GM12878 (cell line): ENCODE data around the gene LIMS2. TPM values are rescaled to one million over a fixed set of nuclear protein-coding genes. Genes with fewer than 3 reads are reported as not detected.

Experiments
- ATAC-seq: fragments of 200-7000 bp; cut with Tn5 transposase; 3 replicates; pipeline ENCODE4 v1.9.1; 2020; ENCODE audit warnings: mild to moderate bottlenecking, moderate library complexity
- BruUV-seq: library from RNA; stranded (reverse); fragments of 400-500 nt; replicated peaks from 2 replicates; lab custom pipeline; 2021; lab: Mats Ljungman, UMichigan
- CTCF ChIA-PET: fragments of 300-600 bp; sonication (Branson Sonifier 250); formaldehyde crosslinking; extraction: SDS; loops from one replicate; lab custom pipeline; 2021; ENCODE audit warnings: inconsistent platforms; lab: Yijun Ruan, JAX
- POLR2A ChIA-PET: fragments of 350-600 bp; formaldehyde crosslinking; extraction: SDS; loops from one replicate; lab custom pipeline; 2021; ENCODE audit warnings: inconsistent platforms; lab: Charles Lee
- RAD21 ChIA-PET: fragments of 300-600 bp; sonication (Branson Sonifier 250); formaldehyde crosslinking; loops from one replicate; lab custom pipeline; 2023; ENCODE audit warnings: antibody characterized with exemption; ENCODE audit not compliant: unreplicated experiment; lab: Charles Lee
- SMC1A ChIA-PET: fragments of 300-600 bp; sonication (Branson Sonifier 250); formaldehyde crosslinking; loops from one replicate; lab custom pipeline; 2023; ENCODE audit not compliant: unreplicated experiment, uncharacterized antibody; lab: Charles Lee
- DNase-seq: peaks from one replicate; pipeline ENCODE4 v3.0.0-alpha.2; 2011; ENCODE audit warnings: low read depth, low spot score
- FAIRE-seq: peaks from 3 replicates; lab custom pipeline; 2011; peaks lifted over from hg19 to GRCh38; lab: Jason Lieb, UNC
- H2AFZ ChIP-seq: 2 replicates; pipeline ENCODE4 v1.6.0; 2011; ENCODE audit warnings: low read depth, low read length, control low read depth; ENCODE audit not compliant: control insufficient read depth
- H3K27ac ChIP-seq: 2 replicates; pipeline ENCODE4 v1.5.1; 2011; ENCODE audit warnings: control low read depth; ENCODE audit not compliant: control insufficient read depth, insufficient read depth
- H3K27me3 ChIP-seq, 2 experiments: replicated peaks in 1 of 2; 2 replicates each; pipeline versions ENCODE4 v1.6.0 to v1.6.1; 2011; ENCODE audit warnings: low read length in 1 of 2; ENCODE audit not compliant: control insufficient read depth in 2 of 2, insufficient read depth in 2 of 2
- H3K36me3 ChIP-seq, 2 experiments: 2 replicates each; pipeline ENCODE4 v1.5.1; 2011; ENCODE audit warnings: low read length in 1 of 2; ENCODE audit not compliant: control insufficient read depth in 2 of 2, insufficient read depth in 2 of 2
- H3K4me1 ChIP-seq: 2 replicates; pipeline ENCODE4 v1.6.1; 2011; ENCODE audit warnings: mild to moderate bottlenecking, low read length, moderate library complexity, mixed read lengths; ENCODE audit not compliant: control insufficient read depth, insufficient read depth
- H3K4me2 ChIP-seq: 2 replicates; pipeline ENCODE4 v1.6.0; 2011; ENCODE audit warnings: control low read depth; ENCODE audit not compliant: control insufficient read depth, insufficient read depth
- H3K4me3 ChIP-seq: fragments of 200-600 bp; sonication (generic); 2 replicates; pipeline ENCODE4 v1.5.1; 2016
- H3K79me2 ChIP-seq: 2 replicates; pipeline ENCODE4 v1.6.0; 2011; ENCODE audit warnings: low read length; ENCODE audit not compliant: control insufficient read depth, insufficient read depth
- H3K9ac ChIP-seq: 2 replicates; pipeline ENCODE4 v1.8.0; 2011; ENCODE audit warnings: low read length, control low read depth, mixed read lengths; ENCODE audit not compliant: control insufficient read depth, insufficient read depth
- H3K9me3 ChIP-seq: replicated peaks from 3 replicates; pipeline ENCODE4 v1.5.1; 2011; ENCODE audit warnings: mild to moderate bottlenecking, low read length; ENCODE audit not compliant: control insufficient read depth, insufficient read depth
- H4K20me1 ChIP-seq: 2 replicates; pipeline ENCODE4 v1.6.0; 2011; ENCODE audit not compliant: control insufficient read depth, insufficient read depth
- CHD2 ChIP-seq: IDR thresholded peaks from 2 replicates; pipeline ENCODE4 v1.6.1; 2011; ENCODE audit warnings: low read depth, low read length, improper control_type of control experiment, borderline replicate concordance
- MEF2B ChIP-seq: fragments of 450-650 bp; IDR thresholded peaks from 2 replicates; pipeline ENCODE4 v1.6.1; 2018; ENCODE audit warnings: mild to moderate bottlenecking, moderate library complexity; ENCODE audit not compliant: partially characterized antibody, poor library complexity, severe bottlenecking
- RAD21 ChIP-seq: IDR thresholded peaks from 2 replicates; pipeline ENCODE4 v1.6.1; 2011; ENCODE audit warnings: mild to moderate bottlenecking, low read depth, low read length, moderate library complexity; ENCODE audit not compliant: insufficient read depth
- TAF1 ChIP-seq: IDR thresholded peaks from 2 replicates; pipeline ENCODE4 v1.6.1; 2011; ENCODE audit warnings: mild to moderate bottlenecking, low read depth, low read length, borderline replicate concordance
- TCF7 ChIP-seq: IDR thresholded peaks from 2 replicates; pipeline ENCODE4 v1.6.1; 2014; ENCODE audit warnings: antibody characterized with exemption, borderline replicate concordance
- YBX1 ChIP-seq: fragments of 450-650 bp; IDR thresholded peaks from 2 replicates; pipeline ENCODE4 v1.6.1; 2016; ENCODE audit warnings: antibody characterized with exemption
- ZBED1 ChIP-seq: IDR thresholded peaks from 2 replicates; pipeline ENCODE4 v1.6.1; 2016; ENCODE audit warnings: borderline replicate concordance
- WGBS: methylation state at CpG from one replicate; pipeline ENCODE4 v1.1.6; 2016; ENCODE audit warnings: low lambda C conversion rate; ENCODE audit not compliant: insufficient replicate concordance, insufficient coverage; ENCODE audit errors: missing lambda C conversion rate; 5-methylcytosine and 5-hydroxymethylcytosine counted together
- in situ Hi-C: fragments of 300-500 bp; cut with MboI; formaldehyde crosslinking; loops from 9 replicates; pipeline ENCODE4 v1.14.3; 2018; ENCODE audit warnings: mixed read lengths
- intact Hi-C: fragments of 100-400 bp; cut with micrococcal nuclease; formaldehyde crosslinking; loops from one replicate; pipeline ENCODE4 v1.14.2; 2022; ENCODE audit not compliant: unreplicated experiment
- polyA plus RNA-seq, 11 experiments: library from polyadenylated mRNA; depleted of rRNA in 4 of 11; unstranded in 6 of 11; stranded (reverse) in 5 of 11; fragments of >200 nt; fragmentation: Nextera tagmentation in 4 of 11; fragmentation: Illumina TruSeq in 1 of 11; extraction: Ambion mirVana in 4 of 11; extraction: Trizol in 1 of 11; gene quantifications; 1 replicate in 1 of 11; 2 replicates in 10 of 11; pipeline versions ENCODE4 v1.2.1 to v1.2.3, GENCODE V29; 2011 to 2016; ENCODE audit warnings: inconsistent platforms in 2 of 11, missing spikeins in 2 of 11, low read depth in 1 of 11
- total RNA-seq, 4 experiments: library from RNA; depleted of rRNA in 3 of 4; stranded (reverse); fragments of >200 nt in 3 of 4; fragmentation: Illumina TruSeq in 1 of 4; extraction: Trizol in 1 of 4; gene quantifications; 2 replicates each; pipeline versions ENCODE4 v1.2.1 to v1.2.3, GENCODE V29; 2013 to 2021
- TF ChIP-seq, protein P1 (sequence below): fragments of 450-650 bp; formaldehyde crosslinking; IDR thresholded peaks from 2 replicates; pipeline ENCODE4 v1.4.0; 2020; ENCODE audit warnings: mild to moderate bottlenecking, moderate library complexity
- TF ChIP-seq, protein P2 (sequence below): fragments of 450-650 bp; IDR thresholded peaks from 2 replicates; pipeline ENCODE4 v1.6.1; 2018; ENCODE audit warnings: borderline replicate concordance, mild to moderate bottlenecking; ENCODE audit not compliant: partially characterized antibody
- TF ChIP-seq, protein P3 (sequence below): fragments of 450-650 bp; IDR thresholded peaks from 2 replicates; pipeline ENCODE4 v1.6.1; 2017; ENCODE audit warnings: mild to moderate bottlenecking, low read depth, inconsistent platforms; ENCODE audit not compliant: poor library complexity, severe bottlenecking
- TF ChIP-seq, protein P4 (sequence below): IDR thresholded peaks from 2 replicates; pipeline ENCODE4 v1.6.1; 2011; ENCODE audit warnings: low read depth, mild to moderate bottlenecking, low read length, moderate library complexity, borderline replicate concordance; ENCODE audit errors: extremely low read depth

Gene LIMS2
- total and polyA plus RNA-seq, 10 of the 15 experiments (the other 5 are each of a cell fraction or from before 2014, with no cell fraction given), result 0.06 to 0.81 (median 0.16) TPM; not detected in 2

DNA sequence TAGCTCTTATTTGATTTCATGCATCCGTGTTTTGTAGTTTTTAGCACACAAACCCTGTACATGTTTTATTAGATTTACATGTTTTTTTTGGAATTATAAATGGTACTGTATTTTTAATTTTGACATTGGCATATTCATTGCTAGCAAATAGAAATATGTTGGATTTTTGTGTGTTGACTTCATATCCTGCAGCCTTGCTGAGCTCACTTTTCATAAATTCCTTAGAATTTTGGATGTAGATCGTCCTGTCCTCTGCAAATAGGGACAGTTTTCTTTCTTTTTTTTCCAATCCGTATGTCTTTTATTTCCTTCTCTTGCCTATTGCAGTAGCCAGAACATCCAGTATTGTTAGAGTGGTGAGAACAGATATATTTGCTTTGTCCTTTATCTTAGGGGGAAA lies 76.1 kb downstream of the LIMS2 start:
- intact Hi-C loops (loop anchor here (5.0 kb wide), 1 partner anchor 38 kb away; no protein-coding TSS in a partner anchor), in situ Hi-C loops (no loop called here)
- no peak overlapping the region for H3K9ac ChIP-seq
- H2AFZ ChIP-seq, result no peak overlapping the region
- ChIA-PET RAD21 (no interaction called here), POLR2A (no interaction called here), SMC1A (interaction anchor here (1.3 to 1.6 kb wide), 2 partner anchors 13 to 51 kb away, joined by 4 read pairs; no protein-coding TSS in a partner anchor), CTCF (interaction anchor here (1.2 to 2.2 kb wide), 2 partner anchors 8 kb away, joined by 3 to 10 read pairs; no protein-coding TSS in a partner anchor)
- 81% methylated on average over 3 of the region's 3 CpGs for WGBS
- no peak overlapping the region for H3K4me2 ChIP-seq
- no peak overlapping the region for H3K4me3 ChIP-seq
- no peaks in the 10 kb centered on the region for H3K4me1 ChIP-seq
- H3K9me3 ChIP-seq, result peaks cover 7% of the 10 kb centered on the region
- ATAC-seq (no peak), FAIRE-seq (no peak), DNase-seq (no peak)
- BruUV-seq, result no TSS peak
- TF ChIP-seq, protein P1, sequence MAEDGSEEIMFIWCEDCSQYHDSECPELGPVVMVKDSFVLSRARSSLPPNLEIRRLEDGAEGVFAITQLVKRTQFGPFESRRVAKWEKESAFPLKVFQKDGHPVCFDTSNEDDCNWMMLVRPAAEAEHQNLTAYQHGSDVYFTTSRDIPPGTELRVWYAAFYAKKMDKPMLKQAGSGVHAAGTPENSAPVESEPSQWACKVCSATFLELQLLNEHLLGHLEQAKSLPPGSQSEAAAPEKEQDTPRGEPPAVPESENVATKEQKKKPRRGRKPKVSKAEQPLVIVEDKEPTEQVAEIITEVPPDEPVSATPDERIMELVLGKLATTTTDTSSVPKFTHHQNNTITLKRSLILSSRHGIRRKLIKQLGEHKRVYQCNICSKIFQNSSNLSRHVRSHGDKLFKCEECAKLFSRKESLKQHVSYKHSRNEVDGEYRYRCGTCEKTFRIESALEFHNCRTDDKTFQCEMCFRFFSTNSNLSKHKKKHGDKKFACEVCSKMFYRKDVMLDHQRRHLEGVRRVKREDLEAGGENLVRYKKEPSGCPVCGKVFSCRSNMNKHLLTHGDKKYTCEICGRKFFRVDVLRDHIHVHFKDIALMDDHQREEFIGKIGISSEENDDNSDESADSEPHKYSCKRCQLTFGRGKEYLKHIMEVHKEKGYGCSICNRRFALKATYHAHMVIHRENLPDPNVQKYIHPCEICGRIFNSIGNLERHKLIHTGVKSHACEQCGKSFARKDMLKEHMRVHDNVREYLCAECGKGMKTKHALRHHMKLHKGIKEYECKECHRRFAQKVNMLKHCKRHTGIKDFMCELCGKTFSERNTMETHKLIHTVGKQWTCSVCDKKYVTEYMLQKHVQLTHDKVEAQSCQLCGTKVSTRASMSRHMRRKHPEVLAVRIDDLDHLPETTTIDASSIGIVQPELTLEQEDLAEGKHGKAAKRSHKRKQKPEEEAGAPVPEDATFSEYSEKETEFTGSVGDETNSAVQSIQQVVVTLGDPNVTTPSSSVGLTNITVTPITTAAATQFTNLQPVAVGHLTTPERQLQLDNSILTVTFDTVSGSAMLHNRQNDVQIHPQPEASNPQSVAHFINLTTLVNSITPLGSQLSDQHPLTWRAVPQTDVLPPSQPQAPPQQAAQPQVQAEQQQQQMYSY (CRISPR knock-in tag), result no peak
- TF ChIP-seq, protein P2, sequence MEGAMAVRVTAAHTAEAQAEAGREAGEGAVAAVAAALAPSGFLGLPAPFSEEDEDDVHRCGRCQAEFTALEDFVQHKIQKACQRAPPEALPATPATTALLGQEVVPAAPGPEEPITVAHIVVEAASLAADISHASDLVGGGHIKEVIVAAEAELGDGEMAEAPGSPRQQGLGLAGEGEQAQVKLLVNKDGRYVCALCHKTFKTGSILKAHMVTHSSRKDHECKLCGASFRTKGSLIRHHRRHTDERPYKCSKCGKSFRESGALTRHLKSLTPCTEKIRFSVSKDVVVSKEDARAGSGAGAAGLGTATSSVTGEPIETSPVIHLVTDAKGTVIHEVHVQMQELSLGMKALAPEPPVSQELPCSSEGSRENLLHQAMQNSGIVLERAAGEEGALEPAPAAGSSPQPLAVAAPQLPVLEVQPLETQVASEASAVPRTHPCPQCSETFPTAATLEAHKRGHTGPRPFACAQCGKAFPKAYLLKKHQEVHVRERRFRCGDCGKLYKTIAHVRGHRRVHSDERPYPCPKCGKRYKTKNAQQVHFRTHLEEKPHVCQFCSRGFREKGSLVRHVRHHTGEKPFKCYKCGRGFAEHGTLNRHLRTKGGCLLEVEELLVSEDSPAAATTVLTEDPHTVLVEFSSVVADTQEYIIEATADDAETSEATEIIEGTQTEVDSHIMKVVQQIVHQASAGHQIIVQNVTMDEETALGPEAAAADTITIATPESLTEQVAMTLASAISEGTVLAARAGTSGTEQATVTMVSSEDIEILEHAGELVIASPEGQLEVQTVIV, result no peak
- no peak for TF ChIP-seq ZBED1
- no peak for TF ChIP-seq CHD2
- TF ChIP-seq RAD21, result no peak
- TF ChIP-seq, protein P3, sequence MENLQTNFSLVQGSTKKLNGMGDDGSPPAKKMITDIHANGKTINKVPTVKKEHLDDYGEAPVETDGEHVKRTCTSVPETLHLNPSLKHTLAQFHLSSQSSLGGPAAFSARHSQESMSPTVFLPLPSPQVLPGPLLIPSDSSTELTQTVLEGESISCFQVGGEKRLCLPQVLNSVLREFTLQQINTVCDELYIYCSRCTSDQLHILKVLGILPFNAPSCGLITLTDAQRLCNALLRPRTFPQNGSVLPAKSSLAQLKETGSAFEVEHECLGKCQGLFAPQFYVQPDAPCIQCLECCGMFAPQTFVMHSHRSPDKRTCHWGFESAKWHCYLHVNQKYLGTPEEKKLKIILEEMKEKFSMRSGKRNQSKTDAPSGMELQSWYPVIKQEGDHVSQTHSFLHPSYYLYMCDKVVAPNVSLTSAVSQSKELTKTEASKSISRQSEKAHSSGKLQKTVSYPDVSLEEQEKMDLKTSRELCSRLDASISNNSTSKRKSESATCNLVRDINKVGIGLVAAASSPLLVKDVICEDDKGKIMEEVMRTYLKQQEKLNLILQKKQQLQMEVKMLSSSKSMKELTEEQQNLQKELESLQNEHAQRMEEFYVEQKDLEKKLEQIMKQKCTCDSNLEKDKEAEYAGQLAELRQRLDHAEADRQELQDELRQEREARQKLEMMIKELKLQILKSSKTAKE, result no peak
- no peak for TF ChIP-seq MEF2B
- TF ChIP-seq, protein P4, sequence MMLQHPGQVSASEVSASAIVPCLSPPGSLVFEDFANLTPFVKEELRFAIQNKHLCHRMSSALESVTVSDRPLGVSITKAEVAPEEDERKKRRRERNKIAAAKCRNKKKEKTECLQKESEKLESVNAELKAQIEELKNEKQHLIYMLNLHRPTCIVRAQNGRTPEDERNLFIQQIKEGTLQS, result no peak
- TF ChIP-seq TAF1, result no peak
- no peak for TF ChIP-seq YBX1
- TF ChIP-seq TCF7, result no peak
- H3K27ac ChIP-seq, result no peak overlapping the region
- no peaks in the 10 kb centered on the region for H3K79me2 ChIP-seq
- H3K27me3 ChIP-seq, result no peaks in the 10 kb centered on the region; a peak in 1 of 4 replicates
- no peaks in the 10 kb centered on the region for H3K36me3 ChIP-seq
- H4K20me1 ChIP-seq, result no peaks in the 10 kb centered on the region
